ENCODE results near the gene LSMEM2. TPM values are rescaled to one million over a fixed set of nuclear protein-coding genes. Genes with fewer than 3 reads are reported as not detected.

The LSMEM2 gene
- total and polyA plus RNA-seq, 9 of the 15 experiments (the other 6 are each of a cell fraction or from before 2014, with no cell fraction given), result not detected

GRCh38 chr3:50260027-50260941 lies 18.6 kb upstream of the LSMEM2 start (continued):
- peak; percentile 39; the same call in 1 of the 2 replicates for TF ChIP-seq ZBTB33 (CRISPR knock-in tag; IDR thresholded peaks at IDR 0.05)
- peak; percentile 54 to 61; a peak in 3 of 4 replicates for TF ChIP-seq RAD21 (CRISPR knock-in tag; conservative IDR thresholded peaks at IDR 0.05 in 1 of 2, IDR thresholded peaks at IDR 0.05 in 1 of 2)
- TF ChIP-seq ZNF668 (CRISPR knock-in tag; IDR thresholded peaks at IDR 0.05), result no peak
- TF ChIP-seq PREB (CRISPR knock-in tag; IDR thresholded peaks at IDR 0.05), result no peak
- TF ChIP-seq NONO (IDR thresholded peaks at IDR 0.05; ENCODE audit: low read depth in 2 of 2, low read length in 1 of 2), result no peak
- TF ChIP-seq KLF1 (tag; IDR thresholded peaks at IDR 0.05), result no peak
- no peak for TF ChIP-seq ZC3H8 (IDR thresholded peaks at IDR 0.05)
- TF ChIP-seq SUPT5H (IDR thresholded peaks at IDR 0.05), result 0 out of 2 replicates have a peak, but pooled peaks have one; percentile 41
- TF ChIP-seq MEF2A (IDR thresholded peaks at IDR 0.05; ENCODE audit: control insufficient read depth, low read depth, low read length), result no peak
- peak; percentile 49; the same call in 1 of the 2 replicates for TF ChIP-seq EP400 (IDR thresholded peaks at IDR 0.05)
- no peak for TF ChIP-seq TAL1 (IDR thresholded peaks at IDR 0.05)
- TF ChIP-seq NCOA1 (IDR thresholded peaks at IDR 0.05; ENCODE audit: low read depth), result no peak
- TF ChIP-seq NCOR1 (IDR thresholded peaks at IDR 0.05), result no peak
- no peak for TF ChIP-seq HEY1 (CRISPR knock-in tag; IDR thresholded peaks at IDR 0.05; ENCODE audit: borderline replicate concordance)
- TF ChIP-seq RBBP5 (IDR thresholded peaks at IDR 0.05; ENCODE audit: borderline replicate concordance, insufficient read depth, low read length, poor library complexity, severe bottlenecking), result peak; percentile 62
- TF ChIP-seq POLR2AphosphoS2 (IDR thresholded peaks at IDR 0.05; ENCODE audit: low read length), result no peak; the same call in 1 of the 2 replicates
- no peak for TF ChIP-seq ZFP91 (CRISPR knock-in tag; IDR thresholded peaks at IDR 0.05)
- 0 out of 2 replicates have a peak, but pooled peaks have one; percentile 17 for TF ChIP-seq DEAF1 (CRISPR knock-in tag; IDR thresholded peaks at IDR 0.05)
- TF ChIP-seq EP300 (IDR thresholded peaks at IDR 0.05; ENCODE audit: low read length), result no peak
- TF ChIP-seq ZNF830 (CRISPR knock-in tag; IDR thresholded peaks at IDR 0.05), result no peak
- TF ChIP-seq MAFK (IDR thresholded peaks at IDR 0.05; ENCODE audit: low read length), result no peak
- peak; percentile 72 for TF ChIP-seq EGR1 (conservative IDR thresholded peaks at IDR 0.05)
- no peak for TF ChIP-seq NUFIP1 (IDR thresholded peaks at IDR 0.05; ENCODE audit: partially characterized antibody)
